GM21367 (cell line): ENCODE data around the gene CWC27.
A peak's percentile ranks its signal among the peaks of the same experiment; 100 is the strongest.
"Not testable (repeated sequence)": the region's sequence is repeated elsewhere in the genome, so short reads cannot be mapped to it uniquely, and the experiment has no call there.

Source experiments
- ATAC-seq: cut with Tn5 transposase; IDR thresholded peaks from one replicate; pipeline ENCODE4 v1.9.1; 2021; ENCODE audit not compliant: unreplicated experiment

The CWC27 gene

GRCh38 chr5:64788156-64788555 lies 19.4 kb downstream of the CWC27 start:
- ATAC-seq: no peak

- no peak for ATAC-seq
Measured at GRCh38 chr5:64789457-64789856, 20.7 kb downstream of the CWC27 start.

GRCh38 chr5:64790210-64790609 lies 21.5 kb downstream of the CWC27 start:
- ATAC-seq: no peak

GRCh38 chr5:64792469-64792868 lies 23.7 kb downstream of the CWC27 start:
- ATAC-seq: no peak

- no peak for ATAC-seq
Measured at GRCh38 chr5:64794053-64794770, 25.5 kb downstream of the CWC27 start.

- no peak for ATAC-seq
Measured at GRCh38 chr5:64796301-64796700, 27.6 kb downstream of the CWC27 start.

GRCh38 chr5:64800926-64801325 lies 32.2 kb downstream of the CWC27 start:
- no peak for ATAC-seq

- ATAC-seq: no peak
Measured at GRCh38 chr5:64806537-64806936, 37.8 kb downstream of the CWC27 start.

- no peak for ATAC-seq
Measured at GRCh38 chr5:64807520-64807919, 38.8 kb downstream of the CWC27 start.

GRCh38 chr5:64811050-64811640 lies 42.4 kb downstream of the CWC27 start:
- no peak for ATAC-seq

- peak; percentile 88 for ATAC-seq
Measured at GRCh38 chr5:64814073-64814472, 45.3 kb downstream of the CWC27 start.

GRCh38 chr5:64818245-64818644 lies 49.5 kb downstream of the CWC27 start:
- no peak for ATAC-seq

- not testable (repeated sequence) for ATAC-seq
Measured at GRCh38 chr5:64819345-64819744, 50.6 kb downstream of the CWC27 start.

- ATAC-seq: no peak
Measured at GRCh38 chr5:64822320-64822719, 53.6 kb downstream of the CWC27 start.

GRCh38 chr5:64826541-64826940 lies 57.8 kb downstream of the CWC27 start:
- ATAC-seq: no peak

GRCh38 chr5:64827703-64828102 lies 59.0 kb downstream of the CWC27 start:
- no peak for ATAC-seq

GRCh38 chr5:64830650-64831049 lies 61.9 kb downstream of the CWC27 start:
- ATAC-seq: not testable (repeated sequence)

GRCh38 chr5:64831996-64832395 lies 63.3 kb downstream of the CWC27 start:
- no peak for ATAC-seq

GRCh38 chr5:64834037-64834436 lies 65.3 kb downstream of the CWC27 start:
- ATAC-seq: no peak

- no peak for ATAC-seq
Measured at GRCh38 chr5:64834611-64835010, 65.9 kb downstream of the CWC27 start.

- ATAC-seq: no peak
Measured at GRCh38 chr5:64835266-64835665, 66.5 kb downstream of the CWC27 start.

GRCh38 chr5:64836190-64836755 lies 67.5 kb downstream of the CWC27 start:
- no peak for ATAC-seq
